GM21529 (cell line): Measurements from ENCODE around the gene PTPRN2.
"Not testable (repeated sequence)": the region's sequence is repeated elsewhere in the genome, so short reads cannot be mapped to it uniquely, and the experiment has no call there.

Experiments used
- ATAC-seq: cut with Tn5 transposase; IDR thresholded peaks from one replicate; pipeline ENCODE4 v1.9.1; 2021; ENCODE audit not compliant: unreplicated experiment

The PTPRN2 gene

DNA sequence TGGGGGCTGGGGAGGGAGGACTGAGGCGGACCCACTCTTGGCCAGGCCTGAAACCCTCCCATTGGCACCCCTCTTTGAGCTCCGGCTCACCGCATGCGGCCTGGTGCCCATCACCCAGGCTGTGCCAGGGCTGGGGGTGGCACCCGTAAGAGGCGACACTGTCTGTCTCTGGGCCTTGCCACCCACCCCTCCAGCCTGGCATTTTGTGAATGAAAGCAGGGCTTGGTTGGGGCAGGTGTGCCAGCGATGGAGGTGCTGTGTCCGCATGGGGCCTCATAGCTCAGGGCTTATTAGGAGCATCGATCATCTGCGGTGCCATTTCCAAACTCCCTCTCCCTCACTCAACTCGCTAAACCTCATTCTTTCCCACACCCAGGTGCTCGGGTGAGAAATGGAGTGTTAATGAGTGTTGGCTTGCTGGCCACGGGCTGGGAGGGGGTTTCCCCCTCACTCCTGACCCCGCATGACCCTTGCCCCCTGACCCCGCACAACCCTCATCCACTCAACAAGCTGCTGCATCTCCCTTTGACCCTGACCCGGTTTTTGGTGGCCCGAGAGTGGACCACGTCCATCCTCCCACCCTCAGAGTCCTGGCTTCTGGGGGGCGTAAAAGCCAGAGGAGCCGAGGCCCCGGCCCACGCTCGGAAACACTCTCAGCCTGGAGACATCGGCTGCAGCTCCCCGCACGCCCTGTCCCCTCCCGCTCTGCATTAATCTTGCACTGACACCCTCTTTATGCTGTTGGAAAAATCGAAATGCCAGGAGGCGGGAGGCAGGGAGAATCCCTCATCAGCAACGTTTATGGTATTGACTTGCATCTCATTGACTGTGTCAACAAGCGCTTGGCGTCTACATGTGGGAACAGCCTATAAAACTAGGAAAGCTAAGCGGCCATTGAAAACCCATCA is 1089.6 kb downstream of the PTPRN2 start:
- no peak for ATAC-seq

DNA sequence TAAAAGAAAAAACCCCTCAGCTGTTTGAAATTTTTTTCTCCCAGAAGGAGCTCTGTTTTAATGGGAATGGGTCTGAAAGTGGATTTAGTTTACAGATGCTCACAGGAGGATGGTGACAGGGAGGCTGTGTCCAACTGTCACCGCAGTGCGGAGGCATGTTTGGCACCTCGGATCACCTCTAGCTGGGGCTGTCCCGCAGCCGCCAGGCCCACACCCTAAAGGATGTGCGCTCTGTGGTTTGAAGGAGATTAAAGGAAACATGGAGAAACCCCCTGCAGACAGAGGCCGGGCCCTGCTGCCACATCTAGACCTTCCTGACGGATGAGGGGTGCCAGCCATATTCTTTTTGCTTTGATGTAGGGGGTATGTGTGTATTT is 1090.3 kb downstream of the PTPRN2 start:
- no peak for ATAC-seq

DNA sequence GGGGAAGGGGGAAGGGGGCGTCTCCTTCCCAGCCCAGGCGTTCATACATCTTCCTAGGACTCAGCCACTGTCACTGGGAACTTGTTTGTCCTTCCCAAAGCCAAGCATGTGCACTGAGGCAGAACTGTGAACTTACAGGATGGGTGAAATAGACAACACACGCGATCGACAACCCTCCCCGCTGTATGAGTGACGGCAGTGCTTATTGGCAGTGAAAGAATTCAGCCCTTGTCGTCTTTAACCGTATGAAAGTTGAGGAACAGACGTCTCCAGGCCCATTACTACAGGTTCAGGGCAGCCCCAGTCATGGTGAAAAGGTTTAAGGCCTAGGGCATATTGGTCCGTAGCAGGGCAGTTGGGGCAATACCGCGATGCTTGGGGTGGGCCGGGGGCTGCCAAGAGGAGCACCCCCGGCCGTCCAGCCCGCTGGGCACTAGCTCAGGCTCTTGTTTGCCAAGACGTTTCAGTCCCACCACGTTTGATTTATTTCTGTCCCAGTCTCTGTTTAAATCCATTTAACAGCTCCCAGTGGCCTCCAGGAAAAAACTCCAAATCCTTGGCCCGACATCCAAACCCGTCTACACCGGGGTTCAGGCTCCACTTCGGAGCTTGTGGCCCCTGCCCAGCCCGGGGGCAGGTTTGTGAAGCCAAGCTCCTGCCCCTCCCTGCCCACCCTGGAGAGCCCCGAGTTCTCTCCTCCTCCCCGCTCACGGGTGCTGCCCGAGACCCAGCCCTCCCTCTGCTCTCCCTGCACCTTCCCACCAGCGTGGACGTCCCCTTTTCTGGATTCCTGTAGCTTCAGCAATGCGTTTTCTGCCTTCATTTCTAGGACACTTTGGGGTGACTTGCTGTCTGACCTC is 1091.0 kb downstream of the PTPRN2 start:
- ATAC-seq = no peak

DNA sequence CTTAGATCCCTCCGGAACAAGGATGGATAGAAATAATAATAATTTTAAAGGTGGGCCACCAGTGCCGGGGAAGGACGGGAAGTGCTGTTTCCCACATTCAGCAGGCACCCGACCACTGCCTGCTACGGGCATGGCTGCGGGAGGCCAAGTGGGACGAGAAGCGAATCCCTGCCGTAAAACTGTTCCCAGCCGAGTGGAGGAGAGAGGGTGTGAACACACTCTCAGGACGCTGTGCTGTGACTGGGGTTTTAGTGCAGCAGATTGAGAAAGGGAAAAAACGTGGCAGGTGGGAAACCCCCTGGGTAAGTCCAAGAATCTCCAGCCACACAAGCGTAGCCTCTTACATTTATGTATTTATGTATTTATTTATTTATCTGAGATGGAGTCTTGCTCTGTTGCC is 1092.0 kb downstream of the PTPRN2 start:
- no peak for ATAC-seq

DNA sequence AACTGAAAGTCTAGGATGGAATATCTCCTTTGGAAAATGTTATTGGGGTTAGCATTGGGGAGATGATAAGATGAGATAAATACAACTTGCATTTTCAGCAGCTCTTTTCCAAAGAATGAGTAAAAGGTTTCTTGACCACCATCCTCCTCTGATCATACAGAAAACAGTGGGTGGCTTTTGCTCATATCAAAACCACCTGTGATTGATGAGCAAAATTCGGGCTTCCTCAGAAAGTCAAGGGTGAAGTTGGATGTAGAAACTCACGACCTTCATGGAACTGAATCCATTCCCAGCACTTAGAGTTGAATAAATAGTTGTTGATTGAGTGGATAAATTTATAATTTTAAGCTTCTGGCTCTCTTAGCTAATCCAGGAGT is 1092.5 kb downstream of the PTPRN2 start:
- ATAC-seq = no peak

DNA sequence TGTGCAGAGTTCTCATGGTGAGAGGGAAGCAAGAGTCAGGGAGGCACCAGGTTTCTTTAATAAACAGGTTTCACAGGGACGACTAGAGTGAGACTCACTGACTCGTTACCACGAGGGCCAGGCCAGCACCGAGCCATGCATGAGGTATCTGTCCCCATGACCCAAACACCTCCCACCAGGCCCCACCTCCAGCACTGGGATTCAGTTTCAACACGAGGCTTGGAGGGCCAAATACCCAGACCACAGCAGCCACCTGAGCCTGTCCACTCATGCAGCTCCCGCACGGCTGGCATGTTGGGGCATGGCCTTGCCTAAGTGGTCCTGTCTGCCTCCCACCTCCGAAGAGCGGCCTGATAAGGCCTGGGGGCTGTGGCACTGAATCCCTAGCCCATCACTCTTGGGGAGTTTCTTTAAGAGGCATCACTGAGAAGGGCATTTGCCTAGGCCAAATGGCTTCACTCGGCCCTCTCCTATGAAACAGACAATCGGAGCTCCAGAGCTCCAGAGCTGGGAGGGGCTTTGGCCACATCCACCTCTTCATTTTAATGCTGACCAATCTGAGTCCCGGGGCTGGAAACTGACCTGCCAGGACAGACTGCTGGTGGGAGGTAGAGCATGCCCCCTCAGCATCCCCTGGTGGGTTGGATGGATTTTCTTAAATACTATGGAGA is 1093.0 kb downstream of the PTPRN2 start:
- no peak for ATAC-seq

DNA sequence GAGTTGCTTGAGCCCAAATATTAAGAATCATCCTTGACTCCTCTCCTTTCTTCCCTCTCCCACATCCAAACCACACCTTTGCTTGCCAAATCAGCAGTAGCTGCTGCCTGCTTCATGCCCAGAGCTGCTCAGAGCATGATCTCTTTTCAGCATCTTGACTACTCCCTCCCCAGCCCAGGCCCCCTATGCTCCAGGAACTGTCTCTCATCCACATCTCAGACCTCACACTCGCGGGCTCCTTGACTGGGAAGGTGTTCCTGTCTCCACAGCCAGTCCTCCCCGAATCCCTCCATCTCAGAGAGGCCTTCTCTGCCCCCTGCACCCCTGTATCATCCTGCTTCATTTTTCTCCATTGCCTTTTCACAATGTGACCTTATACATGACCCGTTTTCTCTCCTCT is 1093.8 kb downstream of the PTPRN2 start:
- ATAC-seq = no peak

DNA sequence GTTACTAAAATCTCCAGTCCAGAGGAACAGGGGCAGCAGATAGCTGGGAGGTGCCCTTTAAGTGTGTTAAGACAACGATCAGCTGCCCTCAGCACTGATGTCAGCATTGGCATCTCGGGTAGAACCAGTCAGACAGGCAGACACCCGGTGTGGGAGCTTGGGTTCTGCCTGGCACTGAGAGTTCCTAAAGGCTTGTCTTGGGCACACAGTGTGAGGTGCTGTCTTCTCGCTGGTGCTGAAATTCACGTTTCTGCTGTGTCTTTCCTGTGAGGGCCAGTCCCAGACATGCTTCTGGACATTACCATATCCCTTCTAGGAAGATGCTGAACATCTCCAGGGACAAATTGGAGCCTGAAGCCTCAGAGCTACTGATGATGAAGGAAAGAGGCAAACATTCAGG is 1094.6 kb downstream of the PTPRN2 start:
- no peak for ATAC-seq

DNA sequence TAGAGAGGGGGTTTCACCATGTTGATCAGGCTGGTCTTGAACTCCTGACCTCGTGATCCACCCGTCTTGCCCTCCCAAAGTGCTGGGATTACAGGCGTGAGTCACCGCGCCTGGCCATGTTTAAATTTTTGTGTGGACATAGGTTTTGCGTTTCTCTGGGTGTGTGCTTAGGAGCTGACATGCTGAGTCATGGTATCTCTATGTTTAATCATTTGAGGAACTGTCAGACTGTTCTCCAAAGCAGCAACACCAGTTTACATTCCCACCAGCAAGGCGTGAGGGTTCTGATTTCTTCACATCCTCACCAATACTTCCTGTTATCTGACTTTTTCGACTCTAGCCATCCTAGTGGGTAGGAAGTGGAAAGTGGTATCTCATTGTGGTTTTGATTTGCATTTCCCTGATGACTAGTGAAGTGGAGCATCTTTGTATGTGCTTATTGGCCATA is 1097.1 kb downstream of the PTPRN2 start:
- ATAC-seq = no peak

DNA sequence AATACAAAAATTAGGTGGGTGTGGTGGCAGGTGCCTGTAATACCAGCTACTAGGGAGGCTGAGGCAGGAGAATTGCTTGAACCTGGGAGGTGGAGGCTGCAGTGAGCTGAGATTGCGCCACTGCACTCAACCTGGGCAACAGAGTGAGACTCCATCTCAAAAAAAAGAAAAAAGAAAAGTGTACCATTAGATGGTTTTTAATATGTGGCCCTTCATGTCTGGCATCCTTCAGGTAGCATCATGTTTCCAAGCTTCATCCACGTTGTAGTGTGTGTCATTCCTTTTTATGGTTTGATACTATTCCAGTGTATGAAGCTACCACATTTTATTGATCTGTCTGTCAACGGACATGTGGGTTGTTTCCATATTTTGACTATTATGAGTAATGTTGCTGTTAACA is 1097.8 kb downstream of the PTPRN2 start:
- not testable (repeated sequence) for ATAC-seq
